ENCODE data around the gene SWT1. TPM values are rescaled to one million over a fixed set of nuclear protein-coding genes. Genes with fewer than 3 reads are reported as not detected.

SWT1 gene
- total and polyA plus RNA-seq, 9 of the 15 experiments (the other 6 are each of a cell fraction or from before 2014, with no cell fraction given) = 1.5 to 3.4 (median 2.3) TPM

- TF ChIP-seq, protein P1, sequence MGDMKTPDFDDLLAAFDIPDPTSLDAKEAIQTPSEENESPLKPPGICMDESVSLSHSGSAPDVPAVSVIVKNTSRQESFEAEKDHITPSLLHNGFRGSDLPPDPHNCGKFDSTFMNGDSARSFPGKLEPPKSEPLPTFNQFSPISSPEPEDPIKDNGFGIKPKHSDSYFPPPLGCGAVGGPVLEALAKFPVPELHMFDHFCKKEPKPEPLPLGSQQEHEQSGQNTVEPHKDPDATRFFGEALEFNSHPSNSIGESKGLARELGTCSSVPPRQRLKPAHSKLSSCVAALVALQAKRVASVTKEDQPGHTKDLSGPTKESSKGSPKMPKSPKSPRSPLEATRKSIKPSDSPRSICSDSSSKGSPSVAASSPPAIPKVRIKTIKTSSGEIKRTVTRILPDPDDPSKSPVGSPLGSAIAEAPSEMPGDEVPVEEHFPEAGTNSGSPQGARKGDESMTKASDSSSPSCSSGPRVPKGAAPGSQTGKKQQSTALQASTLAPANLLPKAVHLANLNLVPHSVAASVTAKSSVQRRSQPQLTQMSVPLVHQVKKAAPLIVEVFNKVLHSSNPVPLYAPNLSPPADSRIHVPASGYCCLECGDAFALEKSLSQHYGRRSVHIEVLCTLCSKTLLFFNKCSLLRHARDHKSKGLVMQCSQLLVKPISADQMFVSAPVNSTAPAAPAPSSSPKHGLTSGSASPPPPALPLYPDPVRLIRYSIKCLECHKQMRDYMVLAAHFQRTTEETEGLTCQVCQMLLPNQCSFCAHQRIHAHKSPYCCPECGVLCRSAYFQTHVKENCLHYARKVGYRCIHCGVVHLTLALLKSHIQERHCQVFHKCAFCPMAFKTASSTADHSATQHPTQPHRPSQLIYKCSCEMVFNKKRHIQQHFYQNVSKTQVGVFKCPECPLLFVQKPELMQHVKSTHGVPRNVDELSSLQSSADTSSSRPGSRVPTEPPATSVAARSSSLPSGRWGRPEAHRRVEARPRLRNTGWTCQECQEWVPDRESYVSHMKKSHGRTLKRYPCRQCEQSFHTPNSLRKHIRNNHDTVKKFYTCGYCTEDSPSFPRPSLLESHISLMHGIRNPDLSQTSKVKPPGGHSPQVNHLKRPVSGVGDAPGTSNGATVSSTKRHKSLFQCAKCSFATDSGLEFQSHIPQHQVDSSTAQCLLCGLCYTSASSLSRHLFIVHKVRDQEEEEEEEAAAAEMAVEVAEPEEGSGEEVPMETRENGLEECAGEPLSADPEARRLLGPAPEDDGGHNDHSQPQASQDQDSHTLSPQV (IDR thresholded peaks at IDR 0.05) = peak; percentile 92
- TF ChIP-seq SRSF3 (IDR thresholded peaks at IDR 0.05; ENCODE audit: insufficient read depth, low read length) (no peak), ZBTB17 (CRISPR knock-in tag; IDR thresholded peaks at IDR 0.05) (peak; percentile 56; the same call in 1 of the 2 replicates), PTBP1 (IDR thresholded peaks at IDR 0.05; ENCODE audit: low read depth, low read length) (peak; percentile 2; the same call in 1 of the 2 replicates), USF2 (CRISPR knock-in tag; IDR thresholded peaks at IDR 0.05) (no peak), ERF (CRISPR knock-in tag; IDR thresholded peaks at IDR 0.05) (peak; percentile 90; the same call in 1 of the 2 replicates), ZNF175 (CRISPR knock-in tag; IDR thresholded peaks at IDR 0.05; ENCODE audit: low read depth) (0 out of 2 replicates have a peak, but pooled peaks have one; percentile 26), SMARCA4 (IDR thresholded peaks at IDR 0.05) (no peak), SMARCE1 (IDR thresholded peaks at IDR 0.05) (peak; percentile 3; the same call in 1 of the 2 replicates), MEIS2 (IDR thresholded peaks at IDR 0.05; ENCODE audit: partially characterized antibody) (peak; percentile 81), MECOM (CRISPR knock-in tag; IDR thresholded peaks at IDR 0.05) (no peak), ZKSCAN8 (CRISPR knock-in tag; IDR thresholded peaks at IDR 0.05) (peak; percentile 65; the same call in 1 of the 2 replicates), KAT8 (IDR thresholded peaks at IDR 0.05; ENCODE audit: low read depth) (no peak), ZNF644 (tag; IDR thresholded peaks at IDR 0.05; ENCODE audit: low read depth) (peak; percentile 73; the same call in 1 of the 2 replicates), ADNP (tag; IDR thresholded peaks at IDR 0.05) (no peak), C11orf30 (IDR thresholded peaks at IDR 0.05; ENCODE audit: low read depth) (peak; percentile 70), MTA3 (IDR thresholded peaks at IDR 0.05; ENCODE audit: borderline replicate concordance) (0 out of 2 replicates have a peak, but pooled peaks have one; percentile 42), SP2 (IDR thresholded peaks at IDR 0.05; ENCODE audit: extremely low read depth, low read depth, low read length, poor library complexity, severe bottlenecking) (no peak), FOXK1 (CRISPR knock-in tag; IDR thresholded peaks at IDR 0.05; ENCODE audit: borderline replicate concordance) (0 out of 2 replicates have a peak, but pooled peaks have one; percentile 51), ZNF316 (IDR thresholded peaks at IDR 0.05) (peak; percentile 77)
- TF ChIP-seq, protein P2, sequence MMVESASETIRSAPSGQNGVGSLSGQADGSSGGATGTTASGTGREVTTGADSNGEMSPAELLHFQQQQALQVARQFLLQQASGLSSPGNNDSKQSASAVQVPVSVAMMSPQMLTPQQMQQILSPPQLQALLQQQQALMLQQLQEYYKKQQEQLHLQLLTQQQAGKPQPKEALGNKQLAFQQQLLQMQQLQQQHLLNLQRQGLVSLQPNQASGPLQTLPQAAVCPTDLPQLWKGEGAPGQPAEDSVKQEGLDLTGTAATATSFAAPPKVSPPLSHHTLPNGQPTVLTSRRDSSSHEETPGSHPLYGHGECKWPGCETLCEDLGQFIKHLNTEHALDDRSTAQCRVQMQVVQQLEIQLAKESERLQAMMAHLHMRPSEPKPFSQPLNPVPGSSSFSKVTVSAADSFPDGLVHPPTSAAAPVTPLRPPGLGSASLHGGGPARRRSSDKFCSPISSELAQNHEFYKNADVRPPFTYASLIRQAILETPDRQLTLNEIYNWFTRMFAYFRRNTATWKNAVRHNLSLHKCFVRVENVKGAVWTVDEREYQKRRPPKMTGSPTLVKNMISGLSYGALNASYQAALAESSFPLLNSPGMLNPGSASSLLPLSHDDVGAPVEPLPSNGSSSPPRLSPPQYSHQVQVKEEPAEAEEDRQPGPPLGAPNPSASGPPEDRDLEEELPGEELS (CRISPR knock-in tag; IDR thresholded peaks at IDR 0.05; ENCODE audit: borderline replicate concordance) = peak; percentile 73; the same call in 1 of the 2 replicates
Measured at GRCh38 chr1:185317886-185318310, 160.9 kb downstream of the SWT1 start (continued).
